HCT116 (cell line): ENCODE results near the gene ZCWPW1. TPM values are rescaled to one million over a fixed set of nuclear protein-coding genes. Genes with fewer than 3 reads are reported as not detected.

Experiments
- ATAC-seq: fragments of 200-7000 bp; cut with Tn5 transposase; 2 replicates; pipeline ENCODE4 v1.9.1; 2020; ENCODE audit warnings: mild to moderate bottlenecking, moderate library complexity
- BruUV-seq: library from RNA; stranded (reverse); fragments of 400-500 nt; replicated peaks from 2 replicates; lab custom pipeline; 2021; lab: Mats Ljungman, UMichigan
- CTCF ChIA-PET: fragments of 300-600 bp; sonication (Branson Sonifier 250); formaldehyde crosslinking; loops from one replicate; lab custom pipeline; 2021; ENCODE audit warnings: antibody characterized with exemption; lab: Charles Lee
- POLR2A ChIA-PET: fragments of 300-600, 350-600 bp; sonication (Branson Sonifier 250); formaldehyde crosslinking; loops from one replicate; lab custom pipeline; 2021; ENCODE audit warnings: antibody characterized with exemption; lab: Charles Lee
- RAD21 ChIA-PET, 2 experiments: fragments of 300-600 bp; sonication (Branson Sonifier 250); formaldehyde crosslinking; loops; one replicate each; lab custom pipeline; 2023; ENCODE audit warnings: low total read pairs in 2 of 2; ENCODE audit not compliant: uncharacterized antibody in 2 of 2, unreplicated experiment in 2 of 2, low non-redundant PET in 1 of 2; lab: Charles Lee
- DNase-seq: peaks from one replicate; pipeline ENCODE4 v3.0.0-alpha.2; 2010; ENCODE audit warnings: low read depth, low spot score
- H2AFZ ChIP-seq: fragments of 200-600 bp; shearing (Covaris generic), sonication (generic); 2 replicates; pipeline ENCODE4 v1.6.1; 2017; ENCODE audit warnings: low read depth, mixed run types, mixed read lengths, antibody characterized with exemption, low read length; ENCODE audit not compliant: poor library complexity, severe bottlenecking
- H3K27ac ChIP-seq: 2 replicates; pipeline ENCODE4 v1.5.1; 2012; ENCODE audit warnings: low read depth, low read length
- H3K27me3 ChIP-seq: fragments of 200-600 bp; sonication (generic); 2 replicates; pipeline ENCODE4 v1.6.1; 2016; ENCODE audit warnings: mixed run types, low read length, mixed read lengths; ENCODE audit not compliant: insufficient read depth
- H3K36me3 ChIP-seq, 2 experiments: fragments of 200-500 bp in 1 of 2; fragments of 200-600 bp in 1 of 2; sonication (Bioruptor generic) in 1 of 2; sonication (generic) in 1 of 2; 2 replicates each; pipeline versions ENCODE4 v1.5.1 to v1.6.1; 2014 to 2016; ENCODE audit warnings: low read length in 2 of 2, inconsistent platforms in 1 of 2, mixed read lengths in 1 of 2, mixed run types in 1 of 2; ENCODE audit not compliant: insufficient read depth in 2 of 2, control insufficient read depth in 1 of 2
- H3K4me1 ChIP-seq, 2 experiments: fragments of 200-600 bp in 1 of 2; sonication (generic) in 1 of 2; 2 replicates each; pipeline versions ENCODE4 v1.5.1 to v1.6.1; 2012 to 2017; ENCODE audit warnings: low read length in 2 of 2, inconsistent platforms in 1 of 2, mild to moderate bottlenecking in 1 of 2, mixed read lengths in 1 of 2, mixed run types in 1 of 2, moderate library complexity in 1 of 2; ENCODE audit not compliant: insufficient read depth in 2 of 2, control insufficient read depth in 1 of 2
- H3K4me2 ChIP-seq: fragments of 200-600 bp; sonication (generic); 2 replicates; pipeline ENCODE4 v1.6.1; 2017; ENCODE audit warnings: mixed run types, low read length, mixed read lengths
- H3K4me3 ChIP-seq, 2 experiments: fragments of 200-600 bp in 1 of 2; sonication (generic) in 1 of 2; replicated peaks in 1 of 2; 2 replicates each; pipeline ENCODE4 v1.5.1; 2011 to 2016; ENCODE audit warnings: low read length in 2 of 2, control low read depth in 1 of 2, low read depth in 1 of 2, mild to moderate bottlenecking in 1 of 2, mixed read lengths in 1 of 2, mixed run types in 1 of 2
- H3K79me2 ChIP-seq: fragments of 200-600 bp; sonication (generic); 2 replicates; pipeline ENCODE4 v1.6.1; 2017; ENCODE audit warnings: mild to moderate bottlenecking, mixed run types, low read length, moderate library complexity, mixed read lengths; ENCODE audit not compliant: insufficient read depth
- H3K9ac ChIP-seq: fragments of 200-600 bp; sonication (generic); 2 replicates; pipeline ENCODE4 v1.6.1; 2016; ENCODE audit warnings: low read length, mixed read lengths
- H3K9me2 ChIP-seq: fragments of 200-600 bp; sonication (generic), shearing (Covaris generic); 2 replicates; pipeline ENCODE4 v1.6.1; 2017; ENCODE audit warnings: mixed run types, mild to moderate bottlenecking, moderate library complexity; ENCODE audit not compliant: insufficient read depth
- H3K9me3 ChIP-seq, 2 experiments: fragments of 200-500 bp in 1 of 2; fragments of 200-600 bp in 1 of 2; sonication (Bioruptor generic) in 1 of 2; sonication (generic) in 1 of 2; 2 replicates each; pipeline ENCODE4 v1.6.1; 2014 to 2017; ENCODE audit warnings: low read length in 2 of 2, mixed read lengths in 2 of 2, inconsistent platforms in 1 of 2, low read depth in 1 of 2, mild to moderate bottlenecking in 1 of 2, mixed run types in 1 of 2, moderate library complexity in 1 of 2; ENCODE audit not compliant: control insufficient read depth in 1 of 2, insufficient read depth in 1 of 2
- H4K20me1 ChIP-seq: fragments of 200-600 bp; sonication (generic), shearing (Covaris generic); 2 replicates; pipeline ENCODE4 v1.6.1; 2017; ENCODE audit warnings: mixed run types, mild to moderate bottlenecking, moderate library complexity; ENCODE audit not compliant: insufficient read depth
- CBX3 ChIP-seq: IDR thresholded peaks from 2 replicates; pipeline ENCODE4 v1.6.1; 2012; ENCODE audit warnings: low read depth
- CEBPB ChIP-seq: IDR thresholded peaks from 2 replicates; pipeline ENCODE4 v1.6.1; 2012; ENCODE audit warnings: low read depth
- ELF1 ChIP-seq: IDR thresholded peaks from 2 replicates; pipeline ENCODE4 v1.6.1; 2012; ENCODE audit warnings: low read depth, borderline replicate concordance
- EZH2 ChIP-seq: fragments of 200-600 bp; sonication (generic); IDR thresholded peaks from 2 replicates; pipeline ENCODE4 v1.6.1; 2017; ENCODE audit warnings: antibody characterized with exemption, mixed run types
- EZH2phosphoT487 ChIP-seq: fragments of 200-600 bp; IDR thresholded peaks from 2 replicates; pipeline ENCODE4 v1.6.1; 2018; ENCODE audit warnings: antibody characterized with exemption, borderline replicate concordance
- FOSL1 ChIP-seq: IDR thresholded peaks from 2 replicates; pipeline ENCODE4 v1.6.1; 2012; ENCODE audit warnings: low read depth
- JUND ChIP-seq: IDR thresholded peaks from 2 replicates; pipeline ENCODE4 v1.6.1; 2012
- POLR2AphosphoS5 ChIP-seq: IDR thresholded peaks from 2 replicates; pipeline ENCODE4 v1.6.1; 2011; ENCODE audit warnings: mild to moderate bottlenecking, low read depth, low read length, moderate library complexity
- RAD21 ChIP-seq: IDR thresholded peaks from 2 replicates; pipeline ENCODE4 v1.6.1; 2012; ENCODE audit warnings: low read depth, mild to moderate bottlenecking
- SIN3A ChIP-seq: IDR thresholded peaks from 2 replicates; pipeline ENCODE4 v1.6.1; 2012; ENCODE audit warnings: low read depth
- SP1 ChIP-seq: IDR thresholded peaks from 2 replicates; pipeline ENCODE4 v1.6.1; 2012; ENCODE audit warnings: low read depth
- SRF ChIP-seq: IDR thresholded peaks from 2 replicates; pipeline ENCODE4 v1.6.1; 2012; ENCODE audit warnings: low read depth
- TCF7L2 ChIP-seq: IDR thresholded peaks from 2 replicates; pipeline ENCODE4 v1.7.0; 2011; ENCODE audit warnings: borderline replicate concordance, inconsistent platforms; ENCODE audit not compliant: insufficient read depth, insufficient read length; ENCODE audit errors: extremely low read depth
- YY1 ChIP-seq: IDR thresholded peaks from 2 replicates; pipeline ENCODE4 v1.6.1; 2011; ENCODE audit warnings: low read length, low read depth, moderate library complexity, mild to moderate bottlenecking; ENCODE audit not compliant: insufficient replicate concordance; ENCODE audit errors: extremely low read depth
- ZFX ChIP-seq: fragments of 450-650 bp; IDR thresholded peaks from 2 replicates; pipeline ENCODE4 v1.6.1; 2017
- ZNF274 ChIP-seq: fragments of 200-500 bp; sonication (Bioruptor generic); IDR thresholded peaks from 2 replicates; pipeline ENCODE4 v1.6.1; 2014; ENCODE audit warnings: mild to moderate bottlenecking, low read depth, low read length, inconsistent platforms
- intact Hi-C: fragments of 100-400 bp; cut with micrococcal nuclease; formaldehyde crosslinking; loops from 2 replicates; pipeline ENCODE4 v1.10.0; 2022
- total RNA-seq: library from RNA; stranded (reverse); gene quantifications from one replicate; pipeline ENCODE4 v1.2.1, GENCODE V29; 2021; ENCODE audit not compliant: unreplicated experiment
- TF ChIP-seq, protein P1 (sequence below): IDR thresholded peaks from 2 replicates; pipeline ENCODE4 v1.6.1; 2012
- TF ChIP-seq, protein P2 (sequence below): IDR thresholded peaks from 2 replicates; pipeline ENCODE4 v1.6.1; 2011; ENCODE audit warnings: mild to moderate bottlenecking, low read length, moderate library complexity; ENCODE audit not compliant: insufficient replicate concordance; ENCODE audit errors: extremely low read depth
- TF ChIP-seq, protein P3 (sequence below): IDR thresholded peaks from 2 replicates; pipeline ENCODE4 v1.6.1; 2012; ENCODE audit warnings: low read depth
- TF ChIP-seq, protein P4 (sequence below): IDR thresholded peaks from 2 replicates; pipeline ENCODE4 v1.6.1; 2012

ZCWPW1 gene
- total RNA-seq, 1 experiment from 2014 or later = 1.5 TPM

DNA sequence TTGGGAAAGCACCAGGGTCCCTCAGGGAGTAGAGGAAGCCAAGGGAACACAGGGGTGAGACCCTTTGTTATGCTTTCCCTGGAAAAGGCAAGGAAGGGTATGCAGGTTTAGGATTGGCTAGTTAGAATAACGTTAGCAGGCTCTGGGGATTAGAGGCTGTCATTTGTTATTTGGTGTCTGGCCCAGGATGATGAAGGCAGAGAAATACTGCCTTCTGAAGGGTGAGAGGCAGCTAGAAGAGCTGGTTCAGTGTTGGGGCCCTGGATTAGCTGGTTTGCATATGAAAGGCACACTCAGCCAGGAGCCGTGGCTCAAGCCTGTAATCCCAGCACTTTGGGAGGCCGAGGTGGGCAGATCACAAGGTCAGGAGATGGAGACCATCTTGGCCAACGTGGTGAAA lies 58.2 kb downstream of the ZCWPW1 start:
- Histone ChIP-seq H3K4me2 (no peak overlapping the region), H3K9me2 (no peaks in the 10 kb centered on the region), H4K20me1 (no peaks in the 10 kb centered on the region), H3K9ac (no peak overlapping the region), H3K9me3 (no peaks in the 10 kb centered on the region), H3K4me1 (no peaks in the 10 kb centered on the region), H3K27ac (no peak overlapping the region), H3K27me3 (no peaks in the 10 kb centered on the region), H2AFZ (no peak overlapping the region), H3K36me3 (0 out of 4 replicates have a peak, but pooled peaks cover 0 to 2% of the 10 kb centered on the region in 2 experiments), H3K4me3 (no peak overlapping the region), H3K79me2 (no peaks in the 10 kb centered on the region)
- ATAC-seq = no peak
- BruUV-seq = no TSS peak
- intact Hi-C loops = no loop called here
- POLR2A ChIA-PET = no interaction called here
- DNase-seq = no peak
- RAD21 ChIA-PET = no interaction called here
- CTCF ChIA-PET = no interaction called here
- TF ChIP-seq SP1 (no peak), EZH2phosphoT487 (no peak), ZFX (no peak), RAD21 (no peak), SRF (no peak), POLR2AphosphoS5 (no peak), YY1 (no peak), EZH2 (no peak), TCF7L2 (no peak), SIN3A (no peak), ZNF274 (no peak), CEBPB (no peak), CBX3 (no peak), ELF1 (no peak), JUND (no peak), FOSL1 (no peak)
- TF ChIP-seq, protein P1, sequence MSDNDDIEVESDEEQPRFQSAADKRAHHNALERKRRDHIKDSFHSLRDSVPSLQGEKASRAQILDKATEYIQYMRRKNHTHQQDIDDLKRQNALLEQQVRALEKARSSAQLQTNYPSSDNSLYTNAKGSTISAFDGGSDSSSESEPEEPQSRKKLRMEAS = no peak
- TF ChIP-seq, protein P2, sequence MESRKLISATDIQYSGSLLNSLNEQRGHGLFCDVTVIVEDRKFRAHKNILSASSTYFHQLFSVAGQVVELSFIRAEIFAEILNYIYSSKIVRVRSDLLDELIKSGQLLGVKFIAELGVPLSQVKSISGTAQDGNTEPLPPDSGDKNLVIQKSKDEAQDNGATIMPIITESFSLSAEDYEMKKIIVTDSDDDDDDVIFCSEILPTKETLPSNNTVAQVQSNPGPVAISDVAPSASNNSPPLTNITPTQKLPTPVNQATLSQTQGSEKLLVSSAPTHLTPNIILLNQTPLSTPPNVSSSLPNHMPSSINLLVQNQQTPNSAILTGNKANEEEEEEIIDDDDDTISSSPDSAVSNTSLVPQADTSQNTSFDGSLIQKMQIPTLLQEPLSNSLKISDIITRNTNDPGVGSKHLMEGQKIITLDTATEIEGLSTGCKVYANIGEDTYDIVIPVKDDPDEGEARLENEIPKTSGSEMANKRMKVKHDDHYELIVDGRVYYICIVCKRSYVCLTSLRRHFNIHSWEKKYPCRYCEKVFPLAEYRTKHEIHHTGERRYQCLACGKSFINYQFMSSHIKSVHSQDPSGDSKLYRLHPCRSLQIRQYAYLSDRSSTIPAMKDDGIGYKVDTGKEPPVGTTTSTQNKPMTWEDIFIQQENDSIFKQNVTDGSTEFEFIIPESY = no peak
- TF ChIP-seq, protein P3, sequence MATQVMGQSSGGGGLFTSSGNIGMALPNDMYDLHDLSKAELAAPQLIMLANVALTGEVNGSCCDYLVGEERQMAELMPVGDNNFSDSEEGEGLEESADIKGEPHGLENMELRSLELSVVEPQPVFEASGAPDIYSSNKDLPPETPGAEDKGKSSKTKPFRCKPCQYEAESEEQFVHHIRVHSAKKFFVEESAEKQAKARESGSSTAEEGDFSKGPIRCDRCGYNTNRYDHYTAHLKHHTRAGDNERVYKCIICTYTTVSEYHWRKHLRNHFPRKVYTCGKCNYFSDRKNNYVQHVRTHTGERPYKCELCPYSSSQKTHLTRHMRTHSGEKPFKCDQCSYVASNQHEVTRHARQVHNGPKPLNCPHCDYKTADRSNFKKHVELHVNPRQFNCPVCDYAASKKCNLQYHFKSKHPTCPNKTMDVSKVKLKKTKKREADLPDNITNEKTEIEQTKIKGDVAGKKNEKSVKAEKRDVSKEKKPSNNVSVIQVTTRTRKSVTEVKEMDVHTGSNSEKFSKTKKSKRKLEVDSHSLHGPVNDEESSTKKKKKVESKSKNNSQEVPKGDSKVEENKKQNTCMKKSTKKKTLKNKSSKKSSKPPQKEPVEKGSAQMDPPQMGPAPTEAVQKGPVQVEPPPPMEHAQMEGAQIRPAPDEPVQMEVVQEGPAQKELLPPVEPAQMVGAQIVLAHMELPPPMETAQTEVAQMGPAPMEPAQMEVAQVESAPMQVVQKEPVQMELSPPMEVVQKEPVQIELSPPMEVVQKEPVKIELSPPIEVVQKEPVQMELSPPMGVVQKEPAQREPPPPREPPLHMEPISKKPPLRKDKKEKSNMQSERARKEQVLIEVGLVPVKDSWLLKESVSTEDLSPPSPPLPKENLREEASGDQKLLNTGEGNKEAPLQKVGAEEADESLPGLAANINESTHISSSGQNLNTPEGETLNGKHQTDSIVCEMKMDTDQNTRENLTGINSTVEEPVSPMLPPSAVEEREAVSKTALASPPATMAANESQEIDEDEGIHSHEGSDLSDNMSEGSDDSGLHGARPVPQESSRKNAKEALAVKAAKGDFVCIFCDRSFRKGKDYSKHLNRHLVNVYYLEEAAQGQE = no peak
- TF ChIP-seq, protein P4, sequence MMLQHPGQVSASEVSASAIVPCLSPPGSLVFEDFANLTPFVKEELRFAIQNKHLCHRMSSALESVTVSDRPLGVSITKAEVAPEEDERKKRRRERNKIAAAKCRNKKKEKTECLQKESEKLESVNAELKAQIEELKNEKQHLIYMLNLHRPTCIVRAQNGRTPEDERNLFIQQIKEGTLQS = no peak
